Measurements from ENCODE around the gene GSN.

GRCh38 chr9:121371495-121372061, 103.6 kb downstream of the GSN start:
- TF ChIP-seq CTCF (IDR thresholded peaks at IDR 0.05) (no peak), REST (IDR thresholded peaks at IDR 0.05; ENCODE audit: insufficient read depth in 1 of 2, low read depth in 2 of 2, low read length in 1 of 2) (no peak), TCF7L2 (IDR thresholded peaks at IDR 0.05; ENCODE audit: low read depth, low read length) (no peak)
